GM12873 (cell line): ENCODE data around the gene PARP15.

Source experiments
- TF ChIP-seq, protein P1 (sequence below): IDR thresholded peaks from 2 replicates; pipeline ENCODE4 v1.5.1; 2012; ENCODE audit warnings: low read depth, mild to moderate bottlenecking, moderate library complexity, low read length, control low read depth; ENCODE audit not compliant: insufficient read depth; ENCODE audit errors: missing control alignments

The PARP15 gene

GRCh38 chr3:122629763-122630162, 52.3 kb downstream of the PARP15 start:
- TF ChIP-seq, protein P1, sequence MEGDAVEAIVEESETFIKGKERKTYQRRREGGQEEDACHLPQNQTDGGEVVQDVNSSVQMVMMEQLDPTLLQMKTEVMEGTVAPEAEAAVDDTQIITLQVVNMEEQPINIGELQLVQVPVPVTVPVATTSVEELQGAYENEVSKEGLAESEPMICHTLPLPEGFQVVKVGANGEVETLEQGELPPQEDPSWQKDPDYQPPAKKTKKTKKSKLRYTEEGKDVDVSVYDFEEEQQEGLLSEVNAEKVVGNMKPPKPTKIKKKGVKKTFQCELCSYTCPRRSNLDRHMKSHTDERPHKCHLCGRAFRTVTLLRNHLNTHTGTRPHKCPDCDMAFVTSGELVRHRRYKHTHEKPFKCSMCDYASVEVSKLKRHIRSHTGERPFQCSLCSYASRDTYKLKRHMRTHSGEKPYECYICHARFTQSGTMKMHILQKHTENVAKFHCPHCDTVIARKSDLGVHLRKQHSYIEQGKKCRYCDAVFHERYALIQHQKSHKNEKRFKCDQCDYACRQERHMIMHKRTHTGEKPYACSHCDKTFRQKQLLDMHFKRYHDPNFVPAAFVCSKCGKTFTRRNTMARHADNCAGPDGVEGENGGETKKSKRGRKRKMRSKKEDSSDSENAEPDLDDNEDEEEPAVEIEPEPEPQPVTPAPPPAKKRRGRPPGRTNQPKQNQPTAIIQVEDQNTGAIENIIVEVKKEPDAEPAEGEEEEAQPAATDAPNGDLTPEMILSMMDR: no peak

DNA sequence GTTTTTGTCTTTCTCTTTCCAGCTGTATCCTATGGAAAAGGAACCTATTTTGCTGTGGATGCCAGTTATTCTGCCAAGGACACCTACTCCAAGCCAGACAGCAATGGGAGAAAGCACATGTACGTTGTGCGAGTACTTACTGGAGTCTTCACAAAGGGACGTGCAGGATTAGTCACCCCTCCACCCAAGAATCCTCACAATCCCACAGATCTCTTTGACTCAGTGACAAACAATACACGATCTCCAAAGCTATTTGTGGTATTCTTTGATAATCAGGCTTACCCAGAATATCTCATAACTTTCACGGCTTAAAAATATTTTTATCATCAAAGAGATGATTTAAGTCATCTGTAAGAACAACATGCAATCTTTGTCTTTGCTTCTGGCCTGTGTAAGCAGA, 58.3 kb downstream of the PARP15 start:
- TF ChIP-seq, protein P1: no peak

DNA sequence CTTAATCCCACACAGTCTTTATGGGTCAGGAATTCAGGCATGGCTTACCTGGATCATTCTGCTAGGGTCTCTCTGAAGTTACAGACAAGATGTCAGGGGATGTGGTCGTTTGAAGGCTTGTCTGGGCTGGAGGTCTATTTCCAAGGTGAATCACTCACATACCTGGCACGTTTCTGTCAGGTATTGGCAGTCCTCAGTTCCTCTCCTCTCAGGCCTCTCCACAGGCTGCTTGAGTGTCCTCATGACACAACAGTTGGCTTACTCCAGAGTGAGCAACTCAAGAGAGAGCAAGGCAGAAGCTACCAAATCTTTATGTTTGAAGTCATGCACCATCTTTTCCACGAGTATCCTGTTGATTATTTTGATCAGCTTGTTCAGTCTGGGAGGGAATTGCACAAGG, 59.2 kb downstream of the PARP15 start:
- TF ChIP-seq, protein P1: no peak

DNA sequence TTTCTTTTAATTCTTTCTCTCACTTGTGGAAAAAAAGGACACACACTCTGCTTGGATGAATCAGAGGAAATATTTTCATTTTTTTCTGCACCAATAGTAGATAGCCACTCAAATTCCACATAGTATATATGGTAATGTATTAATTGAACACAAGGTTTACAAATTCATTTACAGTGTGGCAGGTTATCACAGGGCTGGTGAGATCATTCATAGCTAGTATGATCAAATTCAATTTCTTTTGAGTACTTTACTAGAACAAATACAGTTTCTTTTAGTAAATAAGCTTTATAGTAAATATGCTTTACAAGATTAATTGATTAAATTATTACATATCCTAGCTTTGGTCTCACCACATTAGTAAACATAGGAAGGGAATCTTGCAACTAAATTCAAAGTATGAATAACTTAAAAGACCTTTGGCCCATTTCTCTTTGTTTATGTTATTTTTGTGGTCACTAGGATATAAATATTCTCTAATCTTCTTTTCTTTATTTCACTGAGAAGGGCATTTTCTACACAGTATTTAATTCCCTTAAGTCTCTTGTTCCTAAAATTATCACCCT, 63.1 kb downstream of the PARP15 start:
- TF ChIP-seq, protein P1: no peak

DNA sequence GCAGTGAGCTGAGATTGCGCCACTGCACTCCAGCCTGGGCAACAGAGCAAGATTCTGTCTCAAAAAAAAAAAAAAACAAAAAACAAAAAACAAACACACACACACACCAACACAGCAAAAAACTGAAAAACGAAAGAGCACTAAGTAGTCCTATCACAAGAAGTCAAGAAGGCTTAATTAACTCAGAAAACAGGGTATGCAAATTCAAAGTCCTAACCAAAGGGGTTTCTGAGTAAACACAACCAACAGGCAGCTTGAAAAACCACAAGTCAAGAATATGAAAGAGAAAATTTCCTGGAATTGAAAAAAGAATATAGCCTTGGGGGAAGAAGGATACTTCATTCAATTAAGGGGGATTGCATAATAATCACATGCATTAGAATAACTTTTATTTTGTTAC, 65.5 kb downstream of the PARP15 start:
- TF ChIP-seq, protein P1: no peak

GRCh38 chr3:122646146-122646988, 68.9 kb downstream of the PARP15 start:
- TF ChIP-seq, protein P1: no peak

DNA sequence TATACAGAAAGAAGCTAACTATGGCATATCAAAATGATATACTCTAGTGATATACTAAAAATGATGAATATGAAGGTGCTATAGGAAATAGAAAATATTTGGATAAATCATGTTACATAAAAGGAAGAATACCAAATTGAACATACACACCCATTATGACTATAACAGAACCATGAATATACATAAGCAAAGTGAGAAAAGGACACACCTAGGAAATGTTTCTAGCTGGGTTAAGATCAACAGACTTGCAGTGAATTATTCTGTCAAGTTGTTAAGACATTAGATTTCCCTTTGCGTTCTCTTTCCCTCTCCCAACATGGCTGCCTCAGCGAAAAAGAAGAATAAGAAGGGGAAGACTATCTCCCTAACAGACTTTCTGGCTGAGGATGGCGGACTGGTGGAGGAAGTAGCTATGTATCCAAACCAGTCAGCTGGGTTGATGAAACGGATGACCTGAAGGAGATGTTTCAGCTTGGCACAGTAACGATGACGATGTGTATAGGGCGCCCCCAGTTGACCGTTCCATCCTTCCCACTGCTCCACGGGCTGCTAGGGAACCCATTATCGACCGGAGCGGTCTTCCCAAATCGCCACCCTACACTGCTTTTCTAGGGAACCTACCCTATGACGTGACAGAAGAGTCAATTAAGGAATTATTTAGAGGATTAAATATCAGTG, 83.0 kb downstream of the PARP15 start:
- TF ChIP-seq, protein P1: no peak
